Ascending aorta (tissue), 2 donors: Measurements from ENCODE around the gene NCS1. TPM values are rescaled to one million over a fixed set of nuclear protein-coding genes. Genes with fewer than 3 reads are reported as not detected.

Source experiments
- DNase-seq, 2 donors: peaks; one replicate each; pipeline ENCODE4 v3.0.0-alpha.2; 2019; ENCODE audit warnings: low spot score in 2 of 2
- H3K27ac ChIP-seq, 2 donors: fragments of 200-600 bp; sonication (generic); one replicate each; pipeline ENCODE4 v1.5.1; 2016 to 2017; ENCODE audit warnings: mild to moderate bottlenecking in 1 of 2
- H3K27me3 ChIP-seq: fragments of 200-600 bp; sonication (generic); one replicate; pipeline ENCODE4 v1.5.1; 2017
- H3K36me3 ChIP-seq, 2 donors: fragments of 200-600 bp; sonication (generic); one replicate each; pipeline ENCODE4 v1.5.1; 2016
- H3K4me1 ChIP-seq, 2 donors: fragments of 200-600 bp; sonication (generic); one replicate each; pipeline ENCODE4 v1.5.1; 2016 to 2017; ENCODE audit warnings: mild to moderate bottlenecking in 1 of 2
- H3K4me3 ChIP-seq, 2 donors: fragments of 200-600 bp; sonication (generic); one replicate each; pipeline ENCODE4 v1.5.1; 2016 to 2017; ENCODE audit warnings: mild to moderate bottlenecking in 1 of 2
- H3K9me3 ChIP-seq, 2 donors: fragments of 200-600 bp; sonication (generic); one replicate each; pipeline ENCODE4 v1.5.1; 2016
- CTCF ChIP-seq, 3 experiments: fragments of 200-600 bp in 2 of 3; fragments of 450-650 bp in 1 of 3; sonication (generic) in 2 of 3; IDR thresholded peaks; one replicate each; pipeline ENCODE4 v1.5.1; 2016 to 2019; ENCODE audit warnings: antibody characterized with exemption in 3 of 3, mild to moderate bottlenecking in 1 of 3, moderate library complexity in 1 of 3
- intact Hi-C: fragments of 100-400 bp; cut with DNase I; formaldehyde crosslinking; loops from one replicate; pipeline ENCODE4 v1.15.1; 2023
- total RNA-seq: library from RNA; depleted of rRNA; stranded (reverse); fragments of >200 nt; gene quantifications from one replicate; pipeline ENCODE4 v1.1.0, GENCODE V29; 2016

The NCS1 gene
- total RNA-seq, 1 donor from 2014 or later: 34.7 TPM

GRCh38 chr9:130236436-130236985 lies 64.3 kb downstream of the NCS1 start:
- peaks cover 3 to 7% of the 10 kb centered on the region in 2 donors for H3K4me1 ChIP-seq
- no peak for DNase-seq
- H3K36me3 ChIP-seq: peaks cover 17 to 20% of the 10 kb centered on the region in 2 donors
- no peaks in the 10 kb centered on the region for H3K27me3 ChIP-seq
- peak overlapping the region in 1 of 2 donors; percentile 48 for H3K27ac ChIP-seq
- H3K9me3 ChIP-seq: no peaks in the 10 kb centered on the region
- intact Hi-C loops: loop anchor here (1.0 to 10.0 kb wide), 5 partner anchors 64 to 402 kb away; partner anchors contain the start of genes C9orf78, NCS1 and USP20
- no peak for TF ChIP-seq CTCF (IDR thresholded peaks at IDR 0.05)
- no peak overlapping the region for H3K4me3 ChIP-seq

- intact Hi-C loops: loop anchor here (2.0 to 10.0 kb wide), 3 partner anchors 64 to 402 kb away; partner anchors contain the start of genes C9orf78, NCS1 and USP20
- H3K4me3 ChIP-seq: no peak overlapping the region
- TF ChIP-seq CTCF (IDR thresholded peaks at IDR 0.05): no peak
- no peak for DNase-seq
- H3K36me3 ChIP-seq: peaks cover 17 to 20% of the 10 kb centered on the region in 2 donors
- H3K27me3 ChIP-seq: no peaks in the 10 kb centered on the region
- no peaks in the 10 kb centered on the region for H3K9me3 ChIP-seq
- no peak overlapping the region for H3K27ac ChIP-seq
- H3K4me1 ChIP-seq: peaks cover 3 to 7% of the 10 kb centered on the region in 2 donors
Measured at GRCh38 chr9:130237076-130237475, 64.9 kb downstream of the NCS1 start.

- Histone ChIP-seq H3K27me3 (no peaks in the 10 kb centered on the region), H3K4me1 (peaks cover 3 to 7% of the 10 kb centered on the region in 2 donors), H3K27ac (no peak overlapping the region), H3K4me3 (no peak overlapping the region), H3K9me3 (no peaks in the 10 kb centered on the region), H3K36me3 (peaks cover 13 to 17% of the 10 kb centered on the region in 2 donors)
- TF ChIP-seq CTCF (IDR thresholded peaks at IDR 0.05): no peak
- intact Hi-C loops: loop anchor here (2.0 to 10.0 kb wide), 3 partner anchors 65 to 403 kb away; partner anchors contain the start of genes C9orf78, NCS1 and USP20
- DNase-seq: no peak
Measured at GRCh38 chr9:130237763-130238524, 65.7 kb downstream of the NCS1 start.

- intact Hi-C loops: loop anchor here (5.0 to 10.0 kb wide), 2 partner anchors 357 to 405 kb away; partner anchors contain the start of genes C9orf78 and USP20
- no peaks in the 10 kb centered on the region for H3K27me3 ChIP-seq
- TF ChIP-seq CTCF (IDR thresholded peaks at IDR 0.05): no peak
- H3K4me1 ChIP-seq: peaks cover 3 to 9% of the 10 kb centered on the region in 2 donors
- DNase-seq: no peak
- H3K27ac ChIP-seq: no peak overlapping the region
- no peak overlapping the region for H3K4me3 ChIP-seq
- H3K36me3 ChIP-seq: peaks cover under 1 to 3% of the 10 kb centered on the region in 2 donors
- H3K9me3 ChIP-seq: no peaks in the 10 kb centered on the region
Measured at GRCh38 chr9:130239363-130239695, 67.1 kb downstream of the NCS1 start.

- Histone ChIP-seq H3K9me3 (no peaks in the 10 kb centered on the region), H3K27me3 (no peaks in the 10 kb centered on the region), H3K27ac (no peak overlapping the region), H3K36me3 (no peaks in the 10 kb centered on the region), H3K4me1 (peaks cover 3 to 9% of the 10 kb centered on the region in 2 donors), H3K4me3 (no peak overlapping the region)
- no peak for TF ChIP-seq CTCF (IDR thresholded peaks at IDR 0.05)
- DNase-seq: no peak
- intact Hi-C loops: loop anchor here (5.0 to 10.0 kb wide), 2 partner anchors 357 to 405 kb away; partner anchors contain the start of genes C9orf78 and USP20
Measured at GRCh38 chr9:130239741-130240241, 67.6 kb downstream of the NCS1 start.
